Measurements from ENCODE around the gene KRT39. TPM values are rescaled to one million over a fixed set of nuclear protein-coding genes. Genes with fewer than 3 reads are reported as not detected.

Gene KRT39
- total and polyA plus RNA-seq, 10 of the 15 experiments (the other 5 are each of a cell fraction or from before 2014, with no cell fraction given): not detected

DNA sequence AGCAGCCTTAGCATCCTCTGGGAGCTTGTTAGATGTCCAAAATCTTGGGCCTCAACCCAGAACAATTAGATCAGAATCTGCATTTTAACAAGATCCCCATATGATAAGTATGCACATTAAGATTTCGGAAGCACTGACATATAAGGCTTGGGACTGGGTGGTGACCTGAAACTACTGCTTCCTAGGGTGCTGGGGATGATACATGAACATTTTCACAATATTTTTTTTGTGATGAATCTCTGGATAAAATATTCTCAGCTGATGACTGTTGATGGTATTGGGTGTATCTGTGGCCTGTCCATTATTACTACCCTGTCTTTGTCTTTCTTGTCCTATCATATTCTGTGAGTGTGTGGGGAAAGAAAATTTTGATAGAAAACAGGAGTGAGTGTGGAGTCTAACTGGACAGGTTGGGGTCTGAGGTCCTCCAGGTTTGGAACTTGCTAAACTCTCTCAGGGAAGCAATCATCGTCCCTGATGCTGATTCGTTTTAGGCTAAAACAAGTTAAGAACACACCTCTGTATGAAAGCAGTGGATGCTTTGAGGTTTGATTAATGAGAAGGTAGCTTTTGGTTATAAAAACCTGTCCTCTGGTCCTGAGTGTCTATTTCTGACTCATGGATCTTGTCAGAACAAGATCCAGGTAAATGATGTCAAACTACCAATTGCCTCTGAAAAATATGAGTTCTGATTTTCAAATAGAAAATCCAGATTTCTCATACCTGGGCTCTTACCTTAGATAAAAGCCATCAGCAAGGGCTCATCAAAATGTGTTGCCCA lies 52.5 kb downstream of the KRT39 start:
- Histone ChIP-seq H4K20me1 (ENCODE audit: control insufficient read depth, insufficient read depth) (no peaks in the 10 kb centered on the region), H3K4me1 (ENCODE audit: control insufficient read depth, insufficient read depth, low read length) (peaks cover 14% of the 10 kb centered on the region; the same call in 1 of the 2 replicates), H3K4me3 (no peak overlapping the region), H3K27ac (ENCODE audit: control insufficient read depth, insufficient read depth) (no peak overlapping the region), H2AFZ (ENCODE audit: control insufficient read depth, low read depth, low read length) (no peak overlapping the region), H3K9me3 (replicated peaks; ENCODE audit: control insufficient read depth, insufficient read depth, low read length) (no peaks in the 10 kb centered on the region), H3K36me3 (ENCODE audit: control insufficient read depth in 2 of 2, insufficient read depth in 2 of 2, low read length in 1 of 2) (no peaks in the 10 kb centered on the region), H3K4me2 (ENCODE audit: control insufficient read depth, insufficient read depth) (0 out of 2 replicates have a peak overlapping the region, but pooled peaks have one; percentile 33), H3K9ac (ENCODE audit: control insufficient read depth, insufficient read depth, low read length) (no peak overlapping the region), H3K27me3 (replicated peaks in 1 of 2; ENCODE audit: control insufficient read depth in 2 of 2, insufficient read depth in 2 of 2, low read length in 1 of 2) (0 out of 4 replicates have a peak, but pooled peaks cover 0 to 4% of the 10 kb centered on the region in 2 experiments), H3K79me2 (ENCODE audit: control insufficient read depth, insufficient read depth, low read length) (no peaks in the 10 kb centered on the region)
- CTCF ChIA-PET: interaction anchor here (1.2 to 1.8 kb wide), 3 partner anchors 137 to 749 kb away, joined by 4 to 5 read pairs (median 5); no protein-coding TSS in a partner anchor
- DNase-seq (ENCODE audit: low read depth, low spot score) (no peak), ATAC-seq (no peak), FAIRE-seq (no peak)
- 15% methylated on average over 3 of the region's 3 CpGs for WGBS (ENCODE audit: insufficient coverage, insufficient replicate concordance, low lambda C conversion rate, missing lambda C conversion rate)
- POLR2A ChIA-PET: interaction anchor here (0.6 kb wide), 1 partner anchor 13 kb away, joined by 4 read pairs; no protein-coding TSS in a partner anchor
- BruUV-seq (replicated peaks): no TSS peak
- no peak for TF ChIP-seq BRCA1 (IDR thresholded peaks at IDR 0.05; ENCODE audit: low read depth, low read length)
- TF ChIP-seq SRF (IDR thresholded peaks at IDR 0.05; ENCODE audit: low read depth in 2 of 2, low read length in 2 of 2): 0 out of 4 replicates have a peak, but pooled peaks of 1 of the 2 experiments have one; percentile 11
- SMC1A ChIA-PET (ENCODE audit: uncharacterized antibody, unreplicated experiment): interaction anchor here (1.0 kb wide), 1 partner anchor 14 kb away, joined by 3 read pairs; no protein-coding TSS in a partner anchor
- intact Hi-C loops (cut with micrococcal nuclease; ENCODE audit: unreplicated experiment): loop anchor here (5.0 kb wide), 2 partner anchors 583 to 733 kb away; no protein-coding TSS in a partner anchor
- RAD21 ChIA-PET (ENCODE audit: unreplicated experiment): no interaction called here
- in situ Hi-C loops (cut with MboI): loop anchor here (5.0 kb wide), 2 partner anchors 408 to 748 kb away; no protein-coding TSS in a partner anchor

DNA sequence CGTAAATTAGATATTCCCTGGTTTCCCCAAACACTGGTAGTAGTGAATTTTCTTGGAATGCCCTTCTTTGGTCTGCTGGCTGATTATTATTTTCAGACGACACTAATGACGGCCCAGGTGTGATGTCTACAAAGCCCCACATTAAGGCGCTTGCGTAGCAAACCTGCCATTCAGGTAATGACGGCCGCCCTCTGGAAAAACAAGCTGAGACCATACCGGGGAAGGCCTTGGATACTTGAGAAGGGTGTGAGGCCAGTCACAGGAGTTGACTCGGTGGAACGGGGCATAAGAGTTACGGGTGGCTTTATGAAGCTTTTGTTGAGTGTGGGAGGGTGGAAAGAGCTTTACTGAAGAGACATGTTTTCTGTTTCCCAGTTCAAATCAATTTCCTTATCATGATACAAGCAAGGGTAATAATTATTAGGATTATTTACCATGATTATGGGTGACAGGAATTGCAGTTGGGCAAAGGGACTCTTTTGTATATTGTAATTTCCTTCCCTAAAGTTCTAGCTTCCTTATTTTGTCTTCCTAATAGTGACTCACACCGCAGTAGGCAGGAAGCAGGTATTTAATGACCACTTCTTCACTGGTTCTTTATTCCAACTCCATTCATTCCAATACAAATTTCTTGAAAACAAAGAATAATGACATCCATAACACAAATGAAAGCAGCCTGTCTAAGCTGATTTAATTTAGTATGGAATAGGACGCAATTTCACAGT lies 54.1 kb downstream of the KRT39 start:
- Histone ChIP-seq H3K4me3 (no peak overlapping the region), H3K27me3 (replicated peaks in 1 of 2; ENCODE audit: control insufficient read depth in 2 of 2, insufficient read depth in 2 of 2, low read length in 1 of 2) (0 out of 4 replicates have a peak, but pooled peaks cover 0 to 4% of the 10 kb centered on the region in 2 experiments), H3K36me3 (ENCODE audit: control insufficient read depth in 2 of 2, insufficient read depth in 2 of 2, low read length in 1 of 2) (no peaks in the 10 kb centered on the region), H3K9ac (ENCODE audit: control insufficient read depth, insufficient read depth, low read length) (no peak overlapping the region), H3K79me2 (ENCODE audit: control insufficient read depth, insufficient read depth, low read length) (no peaks in the 10 kb centered on the region), H2AFZ (ENCODE audit: control insufficient read depth, low read depth, low read length) (no peak overlapping the region), H3K4me1 (ENCODE audit: control insufficient read depth, insufficient read depth, low read length) (peaks cover 14% of the 10 kb centered on the region; the same call in 1 of the 2 replicates), H4K20me1 (ENCODE audit: control insufficient read depth, insufficient read depth) (no peaks in the 10 kb centered on the region), H3K9me3 (replicated peaks; ENCODE audit: control insufficient read depth, insufficient read depth, low read length) (no peaks in the 10 kb centered on the region), H3K4me2 (ENCODE audit: control insufficient read depth, insufficient read depth) (no peak overlapping the region), H3K27ac (ENCODE audit: control insufficient read depth, insufficient read depth) (no peak overlapping the region)
- FAIRE-seq (no peak), ATAC-seq (no peak), DNase-seq (ENCODE audit: low read depth, low spot score) (no peak)
- in situ Hi-C loops (cut with MboI): loop anchor here (5.0 kb wide), 2 partner anchors 410 to 750 kb away; no protein-coding TSS in a partner anchor
- 40% methylated on average over 13 of the region's 13 CpGs for WGBS (ENCODE audit: insufficient coverage, insufficient replicate concordance, low lambda C conversion rate, missing lambda C conversion rate)
- BruUV-seq (replicated peaks): no TSS peak
- ChIA-PET SMC1A (ENCODE audit: uncharacterized antibody, unreplicated experiment) (interaction anchor here (0.6 to 1.3 kb wide), 3 partner anchors 11 to 442 kb away, joined by 3 to 4 read pairs (median 4); no protein-coding TSS in a partner anchor), POLR2A (no interaction called here), CTCF (interaction anchor here (0.7 to 1.1 kb wide), 5 partner anchors 46 to 736 kb away, joined by 3 to 5 read pairs (median 4); partner anchors contain the start of gene KRT12), RAD21 (ENCODE audit: unreplicated experiment) (no interaction called here)
- intact Hi-C loops (cut with micrococcal nuclease; ENCODE audit: unreplicated experiment): loop anchor here (5.0 kb wide), 2 partner anchors 585 to 735 kb away; no protein-coding TSS in a partner anchor
- TF ChIP-seq BMI1 (IDR thresholded peaks at IDR 0.05; ENCODE audit: borderline replicate concordance): no peak
- TF ChIP-seq, protein P1, sequence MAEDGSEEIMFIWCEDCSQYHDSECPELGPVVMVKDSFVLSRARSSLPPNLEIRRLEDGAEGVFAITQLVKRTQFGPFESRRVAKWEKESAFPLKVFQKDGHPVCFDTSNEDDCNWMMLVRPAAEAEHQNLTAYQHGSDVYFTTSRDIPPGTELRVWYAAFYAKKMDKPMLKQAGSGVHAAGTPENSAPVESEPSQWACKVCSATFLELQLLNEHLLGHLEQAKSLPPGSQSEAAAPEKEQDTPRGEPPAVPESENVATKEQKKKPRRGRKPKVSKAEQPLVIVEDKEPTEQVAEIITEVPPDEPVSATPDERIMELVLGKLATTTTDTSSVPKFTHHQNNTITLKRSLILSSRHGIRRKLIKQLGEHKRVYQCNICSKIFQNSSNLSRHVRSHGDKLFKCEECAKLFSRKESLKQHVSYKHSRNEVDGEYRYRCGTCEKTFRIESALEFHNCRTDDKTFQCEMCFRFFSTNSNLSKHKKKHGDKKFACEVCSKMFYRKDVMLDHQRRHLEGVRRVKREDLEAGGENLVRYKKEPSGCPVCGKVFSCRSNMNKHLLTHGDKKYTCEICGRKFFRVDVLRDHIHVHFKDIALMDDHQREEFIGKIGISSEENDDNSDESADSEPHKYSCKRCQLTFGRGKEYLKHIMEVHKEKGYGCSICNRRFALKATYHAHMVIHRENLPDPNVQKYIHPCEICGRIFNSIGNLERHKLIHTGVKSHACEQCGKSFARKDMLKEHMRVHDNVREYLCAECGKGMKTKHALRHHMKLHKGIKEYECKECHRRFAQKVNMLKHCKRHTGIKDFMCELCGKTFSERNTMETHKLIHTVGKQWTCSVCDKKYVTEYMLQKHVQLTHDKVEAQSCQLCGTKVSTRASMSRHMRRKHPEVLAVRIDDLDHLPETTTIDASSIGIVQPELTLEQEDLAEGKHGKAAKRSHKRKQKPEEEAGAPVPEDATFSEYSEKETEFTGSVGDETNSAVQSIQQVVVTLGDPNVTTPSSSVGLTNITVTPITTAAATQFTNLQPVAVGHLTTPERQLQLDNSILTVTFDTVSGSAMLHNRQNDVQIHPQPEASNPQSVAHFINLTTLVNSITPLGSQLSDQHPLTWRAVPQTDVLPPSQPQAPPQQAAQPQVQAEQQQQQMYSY (CRISPR knock-in tag; IDR thresholded peaks at IDR 0.05): no peak
- TF ChIP-seq SREBF2 (IDR thresholded peaks at IDR 0.05; ENCODE audit: low read length): no peak
- TF ChIP-seq, protein P2, sequence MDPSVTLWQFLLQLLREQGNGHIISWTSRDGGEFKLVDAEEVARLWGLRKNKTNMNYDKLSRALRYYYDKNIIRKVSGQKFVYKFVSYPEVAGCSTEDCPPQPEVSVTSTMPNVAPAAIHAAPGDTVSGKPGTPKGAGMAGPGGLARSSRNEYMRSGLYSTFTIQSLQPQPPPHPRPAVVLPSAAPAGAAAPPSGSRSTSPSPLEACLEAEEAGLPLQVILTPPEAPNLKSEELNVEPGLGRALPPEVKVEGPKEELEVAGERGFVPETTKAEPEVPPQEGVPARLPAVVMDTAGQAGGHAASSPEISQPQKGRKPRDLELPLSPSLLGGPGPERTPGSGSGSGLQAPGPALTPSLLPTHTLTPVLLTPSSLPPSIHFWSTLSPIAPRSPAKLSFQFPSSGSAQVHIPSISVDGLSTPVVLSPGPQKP (IDR thresholded peaks at IDR 0.05; ENCODE audit: low read depth, low read length): no peak
- TF ChIP-seq GATAD2B (conservative IDR thresholded peaks at IDR 0.05; ENCODE audit: low read depth): no peak

All from GM12878 (cell line).